Heart left ventricle (tissue), 16 donors: Measurements from ENCODE around the gene TIMM17B. TPM values are rescaled to one million over a fixed set of nuclear protein-coding genes. Genes with fewer than 3 reads are reported as not detected.

Source experiments
- ATAC-seq, 4 donors: fragments of 200-7000 bp; cut with Tn5 transposase; one replicate each; pipeline ENCODE4 v1.9.1; 2020 to 2022; ENCODE audit warnings: moderate library complexity in 4 of 4, mild to moderate bottlenecking in 3 of 4, moderate number of reproducible peaks in 1 of 4
- DNase-seq, 5 donors: peaks; one replicate each; pipeline ENCODE4 v3.0.0-alpha.2; 2020
- H3K27ac ChIP-seq, 12 donors: fragments of 200-600 bp; sonication (generic) in 4 of 12; one replicate each; pipeline versions ENCODE4 v1.5.0 to v1.8.0; 2016 to 2022; ENCODE audit warnings: mild to moderate bottlenecking in 2 of 12
- H3K27me3 ChIP-seq, 9 donors: fragments of 200-600 bp; sonication (generic) in 2 of 9; one replicate each; pipeline versions ENCODE4 v1.5.1 to v1.8.0; 2016 to 2022; ENCODE audit warnings: mild to moderate bottlenecking in 3 of 9
- H3K36me3 ChIP-seq, 9 donors: fragments of 200-600 bp; sonication (generic) in 2 of 9; one replicate each; pipeline versions ENCODE4 v1.5.0 to v1.8.0; 2018 to 2022; ENCODE audit warnings: mild to moderate bottlenecking in 2 of 9
- H3K4me1 ChIP-seq, 12 donors: fragments of 200-600 bp; sonication (generic) in 4 of 12; one replicate each; pipeline versions ENCODE4 v1.5.0 to v1.8.0; 2016 to 2022; ENCODE audit warnings: mild to moderate bottlenecking in 3 of 12
- H3K4me3 ChIP-seq, 12 donors: fragments of 200-600 bp; sonication (generic) in 4 of 12; one replicate each; pipeline versions ENCODE4 v1.5.0 to v1.8.0; 2017 to 2022; ENCODE audit warnings: mild to moderate bottlenecking in 9 of 12, moderate library complexity in 4 of 12
- H3K9me3 ChIP-seq, 12 donors: fragments of 200-600 bp; sonication (generic) in 4 of 12; one replicate each; pipeline versions ENCODE4 v1.5.0 to v1.8.0; 2016 to 2022; ENCODE audit warnings: mild to moderate bottlenecking in 1 of 12
- POLR2A ChIP-seq, 2 donors: fragments of 450-650 bp; IDR thresholded peaks; one replicate each; pipeline ENCODE4 v1.6.1; 2017; ENCODE audit warnings: antibody characterized with exemption in 2 of 2, mild to moderate bottlenecking in 2 of 2, moderate library complexity in 2 of 2
- WGBS, 4 donors: extraction: QIAGEN DNeasy Blood & Tissue Kit in 2 of 4; methylation state at CpG; one replicate each; pipeline versions ENCODE4 v1.1.5 to v1.1.7; 2013 to 2018; 5-methylcytosine and 5-hydroxymethylcytosine counted together
- intact Hi-C, 10 donors: fragments of 100-400 bp; cut with DNase I; formaldehyde crosslinking; loops; one replicate each; pipeline versions ENCODE4 v1.11.1 to v1.14.2; 2022
- polyA plus RNA-seq, 2 donors: library from polyadenylated mRNA; stranded (reverse); fragments of 200-250 nt; gene quantifications; one replicate each; pipeline ENCODE4 v1.2.3, GENCODE V29; 2013
- total RNA-seq, 9 donors: library from RNA; depleted of rRNA in 2 of 9; stranded (reverse); fragments of >200 nt in 2 of 9; fragmentation: NEBNext Ultra II Directional in 3 of 9; extraction: Animal tissue kit (Norgen Biotek cat#: 25700) in 3 of 9; gene quantifications; one replicate each; pipeline versions ENCODE4 v1.1.0 to v1.2.4, GENCODE V29; 2016 to 2023
- TF ChIP-seq, protein P1 (sequence below), 12 donors: fragments of 200-600 bp; sonication (generic) in 4 of 12; IDR thresholded peaks; one replicate each; pipeline versions ENCODE4 v1.5.0 to v1.8.0; 2018 to 2022; ENCODE audit warnings: antibody characterized with exemption in 12 of 12, mild to moderate bottlenecking in 5 of 12
- donor health status: ischemic (EF 13 %, LVEDD 7.1; RV severe dilation, severe dysfunction).
- donor health status: healthy with polysubstance abuse.
- donor health status: DM: no; HTN: yes; CAD: no.
- donor health status: DM: no; HTN: no; CAD: no.
- donor health status: ischemic (EF 25% LVEDD 6.9; RV normal size, moderate dysfunction).
- donor health status: ischemic (EF 25% LVEDD 5.7; RV mildly dilated, moderate dysfunction).
- donor health status: healthy.
- donor health status: DM: yes; HTN: yes; CAD: no.
- donor health status: ischemic (EF 35%, LVEDD 5.7; RV mildly dilated, moderate dysfunction).
- donor health status: nonischemic (EF 11% LVEDD 7.7; RV severe dilation, severe dysfunction).
- donor health status: DM: yes; HTN: yes; CAD: no.
- donor health status: PGD.
- donor health status: ischemic (EF 29% LVEDD 5.4; RV normal size, mild dysfunction).
- donor health status: nonischemic (EF 23%, LVEDD 6.1; RV moderate dilation, normal function).

TIMM17B gene
- total and polyA plus RNA-seq, 11 donors: 57.1 to 91.0 (median 73.2) TPM

DNA sequence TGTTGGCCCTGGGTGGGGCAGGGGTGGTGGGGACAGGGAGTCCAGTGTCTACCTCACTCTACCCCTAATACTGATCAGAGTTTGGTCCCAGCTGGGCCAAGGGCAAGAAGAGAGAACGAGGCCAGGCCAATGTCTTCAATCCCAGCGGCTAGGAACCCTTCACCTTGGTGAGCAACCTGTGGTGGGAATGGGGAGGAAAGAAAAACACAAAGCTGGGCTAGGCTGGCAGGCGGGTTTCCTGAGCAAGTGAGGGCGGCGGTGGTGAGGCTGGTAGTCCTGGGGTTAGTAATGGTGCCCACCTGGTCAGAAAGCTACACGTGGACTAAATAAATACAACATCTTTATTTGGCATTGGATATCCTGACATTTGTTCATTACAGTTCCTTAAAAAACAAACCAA is 5.7 kb upstream of the TIMM17B start:
- Histone ChIP-seq H3K4me1 (peaks cover 0 to 11% (median 2%) of the 10 kb centered on the region in 12 donors), H3K4me3 (no peak overlapping the region), H3K36me3 (peaks cover 0 to 50% (median 36%) of the 10 kb centered on the region in 9 donors), H3K9me3 (no peaks in the 10 kb centered on the region), H3K27ac (no peak overlapping the region), H3K27me3 (peaks cover 0 to 3% (median 0%) of the 10 kb centered on the region in 9 donors)
- intact Hi-C loops: no loop called here
- no peak for TF ChIP-seq POLR2A (IDR thresholded peaks at IDR 0.05)
- TF ChIP-seq, protein P1, sequence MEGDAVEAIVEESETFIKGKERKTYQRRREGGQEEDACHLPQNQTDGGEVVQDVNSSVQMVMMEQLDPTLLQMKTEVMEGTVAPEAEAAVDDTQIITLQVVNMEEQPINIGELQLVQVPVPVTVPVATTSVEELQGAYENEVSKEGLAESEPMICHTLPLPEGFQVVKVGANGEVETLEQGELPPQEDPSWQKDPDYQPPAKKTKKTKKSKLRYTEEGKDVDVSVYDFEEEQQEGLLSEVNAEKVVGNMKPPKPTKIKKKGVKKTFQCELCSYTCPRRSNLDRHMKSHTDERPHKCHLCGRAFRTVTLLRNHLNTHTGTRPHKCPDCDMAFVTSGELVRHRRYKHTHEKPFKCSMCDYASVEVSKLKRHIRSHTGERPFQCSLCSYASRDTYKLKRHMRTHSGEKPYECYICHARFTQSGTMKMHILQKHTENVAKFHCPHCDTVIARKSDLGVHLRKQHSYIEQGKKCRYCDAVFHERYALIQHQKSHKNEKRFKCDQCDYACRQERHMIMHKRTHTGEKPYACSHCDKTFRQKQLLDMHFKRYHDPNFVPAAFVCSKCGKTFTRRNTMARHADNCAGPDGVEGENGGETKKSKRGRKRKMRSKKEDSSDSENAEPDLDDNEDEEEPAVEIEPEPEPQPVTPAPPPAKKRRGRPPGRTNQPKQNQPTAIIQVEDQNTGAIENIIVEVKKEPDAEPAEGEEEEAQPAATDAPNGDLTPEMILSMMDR (IDR thresholded peaks at IDR 0.05): no peak
- no peak for DNase-seq
- WGBS, 4 donors: 77 to 93% (median 90%) methylated on average over 6 of the region's 6 CpGs
- no peak for ATAC-seq

GRCh38 chrX:48902776-48903175 is 5.2 kb upstream of the TIMM17B start:
- ATAC-seq: no peak
- intact Hi-C loops: no loop called here
- Histone ChIP-seq H3K9me3 (peaks cover 0 to 3% (median 0%) of the 10 kb centered on the region in 12 donors), H3K4me1 (peaks cover 0 to 11% (median 2%) of the 10 kb centered on the region in 12 donors), H3K4me3 (no peak overlapping the region), H3K27me3 (peaks cover 0 to 3% (median 0%) of the 10 kb centered on the region in 9 donors), H3K36me3 (peaks cover 0 to 50% (median 36%) of the 10 kb centered on the region in 9 donors), H3K27ac (no peak overlapping the region)
- TF ChIP-seq, protein P1 (IDR thresholded peaks at IDR 0.05): no peak
- no peak for TF ChIP-seq POLR2A (IDR thresholded peaks at IDR 0.05)
- DNase-seq: no peak
- WGBS, 4 donors: 80 to 90% (median 86%) methylated on average over 8 to 14 of the region's 14 CpGs

- peaks cover 0 to 10% (median 0%) of the 10 kb centered on the region in 12 donors for H3K9me3 ChIP-seq
- H3K36me3 ChIP-seq: peaks cover 0 to 50% (median 36%) of the 10 kb centered on the region in 9 donors
- ATAC-seq: no peak
- peaks cover 0 to 3% (median 0%) of the 10 kb centered on the region in 9 donors for H3K27me3 ChIP-seq
- H3K4me1 ChIP-seq: peaks cover 0 to 11% (median 2%) of the 10 kb centered on the region in 12 donors
- no peak overlapping the region for H3K27ac ChIP-seq
- DNase-seq: no peak
- intact Hi-C loops: no loop called here
- no peak overlapping the region for H3K4me3 ChIP-seq
- 91 to 94% (median 92%) methylated on average over 20 of the region's 20 CpGs for WGBS, 4 donors
- no peak for TF ChIP-seq POLR2A (IDR thresholded peaks at IDR 0.05)
- TF ChIP-seq, protein P1 (IDR thresholded peaks at IDR 0.05): no peak
Observed at GRCh38 chrX:48902135-48902534, 4.6 kb upstream of the TIMM17B start.

GRCh38 chrX:48901069-48901468 is 3.5 kb upstream of the TIMM17B start:
- intact Hi-C loops: no loop called here
- no peak for DNase-seq
- H3K4me3 ChIP-seq: no peak overlapping the region
- TF ChIP-seq POLR2A (IDR thresholded peaks at IDR 0.05): no peak
- TF ChIP-seq, protein P1 (IDR thresholded peaks at IDR 0.05): no peak
- no peak overlapping the region for H3K27ac ChIP-seq
- peaks cover 0 to 10% (median 0%) of the 10 kb centered on the region in 12 donors for H3K9me3 ChIP-seq
- ATAC-seq: no peak
- peaks cover 0 to 3% (median 0%) of the 10 kb centered on the region in 9 donors for H3K27me3 ChIP-seq
- H3K4me1 ChIP-seq: peaks cover 0 to 19% (median 9%) of the 10 kb centered on the region in 12 donors
- 83 to 93% (median 90%) methylated on average over 7 of the region's 7 CpGs for WGBS, 4 donors
- peaks cover 0 to 47% (median 35%) of the 10 kb centered on the region in 9 donors for H3K36me3 ChIP-seq
